Coronary artery (tissue), 2 donors: ENCODE measurements around the gene LONRF2.

Experiments
- DNase-seq: peaks from one replicate; pipeline ENCODE4 v3.0.0-alpha.2; 2017; ENCODE audit warnings: low spot score
- H3K27ac ChIP-seq, 2 donors: fragments of 200-600 bp; sonication (generic); one replicate each; pipeline ENCODE4 v1.5.1; 2016 to 2019
- H3K4me3 ChIP-seq: fragments of 200-600 bp; sonication (generic); 2 replicates; pipeline ENCODE4 v1.5.1; 2016; ENCODE audit warnings: mild to moderate bottlenecking, moderate library complexity
- TF ChIP-seq, protein P1 (sequence below): fragments of 200-600 bp; sonication (generic); IDR thresholded peaks from one replicate; pipeline ENCODE4 v1.5.1; 2019; ENCODE audit warnings: antibody characterized with exemption

LONRF2 gene

DNA sequence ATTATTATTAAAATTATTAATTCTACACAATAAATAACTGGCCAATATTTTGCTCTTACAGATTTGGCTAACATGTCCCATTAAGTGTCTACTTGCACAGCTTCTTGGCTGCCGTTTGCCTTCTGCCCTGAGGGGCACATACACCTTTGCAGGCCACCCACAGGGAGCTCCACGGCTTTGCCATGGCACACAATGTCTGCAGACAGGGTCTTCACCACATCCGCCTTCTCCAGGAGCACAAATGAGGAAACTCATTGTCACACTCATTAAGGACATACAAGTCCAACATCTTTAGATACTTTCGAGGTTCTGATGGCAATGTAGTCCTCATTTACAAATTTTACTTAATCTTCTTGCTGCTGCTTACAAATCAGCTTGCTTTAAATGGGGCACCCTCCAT lies 45.6 kb downstream of the LONRF2 start:
- Histone ChIP-seq H3K27ac (no peak overlapping the region), H3K4me3 (no peak overlapping the region)
- DNase-seq: no peak
- TF ChIP-seq, protein P1, sequence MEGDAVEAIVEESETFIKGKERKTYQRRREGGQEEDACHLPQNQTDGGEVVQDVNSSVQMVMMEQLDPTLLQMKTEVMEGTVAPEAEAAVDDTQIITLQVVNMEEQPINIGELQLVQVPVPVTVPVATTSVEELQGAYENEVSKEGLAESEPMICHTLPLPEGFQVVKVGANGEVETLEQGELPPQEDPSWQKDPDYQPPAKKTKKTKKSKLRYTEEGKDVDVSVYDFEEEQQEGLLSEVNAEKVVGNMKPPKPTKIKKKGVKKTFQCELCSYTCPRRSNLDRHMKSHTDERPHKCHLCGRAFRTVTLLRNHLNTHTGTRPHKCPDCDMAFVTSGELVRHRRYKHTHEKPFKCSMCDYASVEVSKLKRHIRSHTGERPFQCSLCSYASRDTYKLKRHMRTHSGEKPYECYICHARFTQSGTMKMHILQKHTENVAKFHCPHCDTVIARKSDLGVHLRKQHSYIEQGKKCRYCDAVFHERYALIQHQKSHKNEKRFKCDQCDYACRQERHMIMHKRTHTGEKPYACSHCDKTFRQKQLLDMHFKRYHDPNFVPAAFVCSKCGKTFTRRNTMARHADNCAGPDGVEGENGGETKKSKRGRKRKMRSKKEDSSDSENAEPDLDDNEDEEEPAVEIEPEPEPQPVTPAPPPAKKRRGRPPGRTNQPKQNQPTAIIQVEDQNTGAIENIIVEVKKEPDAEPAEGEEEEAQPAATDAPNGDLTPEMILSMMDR: no peak

DNA sequence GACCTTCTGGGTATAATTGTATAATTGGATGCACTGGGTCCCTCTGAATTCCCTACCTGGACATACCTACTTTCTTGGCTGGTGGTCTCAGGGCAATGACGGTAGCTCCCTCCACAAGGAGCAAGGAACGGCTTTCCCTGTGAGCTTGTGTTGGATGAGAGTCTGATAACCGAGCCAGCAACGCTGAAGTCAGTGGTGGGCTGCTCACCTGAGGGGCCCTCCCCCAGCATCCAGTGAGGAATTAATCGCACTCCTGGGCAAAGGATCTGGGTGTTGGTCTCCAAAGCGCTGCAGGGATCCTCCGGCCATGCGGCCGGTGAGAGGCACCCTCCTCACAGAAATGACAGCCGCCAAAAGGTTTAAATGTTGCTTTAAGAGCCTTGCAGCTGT lies 47.1 kb downstream of the LONRF2 start:
- DNase-seq: no peak
- Histone ChIP-seq H3K27ac (no peak overlapping the region), H3K4me3 (no peak overlapping the region)
- TF ChIP-seq, protein P1: no peak

DNA sequence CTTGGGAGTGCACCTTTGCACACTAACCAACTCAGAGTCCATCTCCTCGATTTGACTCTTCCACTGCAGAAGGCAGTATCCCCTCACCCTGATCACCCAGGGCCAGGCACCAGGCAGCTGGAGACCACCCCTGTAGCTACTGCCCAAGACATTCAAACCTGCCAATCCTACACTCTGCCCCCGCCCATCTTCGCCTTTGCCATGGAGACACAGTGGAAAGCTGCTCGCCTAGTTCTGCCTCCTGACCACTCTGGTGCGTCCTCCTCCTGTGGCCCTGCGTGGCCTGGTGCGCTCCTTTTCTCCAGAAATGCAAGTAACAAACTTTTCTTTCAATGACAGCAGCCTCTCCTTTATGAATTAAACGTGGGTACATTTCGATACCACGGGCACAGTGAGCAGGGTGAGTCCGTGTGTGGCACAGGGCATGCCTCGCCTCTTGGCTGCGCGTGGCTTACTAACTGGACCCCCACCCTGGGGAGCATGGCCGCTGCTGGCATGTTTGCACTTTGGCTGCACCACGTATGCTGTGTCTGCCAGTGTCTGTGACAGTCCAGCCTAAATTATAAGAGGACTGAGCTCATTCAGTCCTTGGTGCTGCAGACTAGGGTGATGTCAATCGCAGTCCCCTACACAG lies 47.6 kb downstream of the LONRF2 start:
- H3K4me3 ChIP-seq: no peak overlapping the region
- DNase-seq: no peak
- TF ChIP-seq, protein P1: no peak
- no peak overlapping the region for H3K27ac ChIP-seq

DNA sequence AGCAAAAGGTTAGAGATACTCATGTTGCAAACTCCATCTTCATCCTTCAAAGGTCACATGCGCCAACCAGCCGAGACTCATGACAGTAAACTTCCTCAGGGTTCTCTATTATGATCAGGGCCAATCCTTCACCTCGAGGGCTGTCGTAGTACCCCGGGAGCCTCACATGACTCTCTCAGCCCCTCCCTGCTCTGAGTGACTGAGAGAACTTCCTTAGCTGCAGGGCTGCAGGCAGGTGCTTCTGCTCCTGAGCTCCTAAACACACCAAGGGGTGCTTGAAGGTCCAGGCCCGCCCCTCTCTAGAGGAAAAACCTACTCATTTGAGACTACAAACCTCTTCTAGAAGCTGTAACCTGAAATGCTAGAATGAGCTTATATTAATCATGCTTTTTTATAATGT lies 48.2 kb downstream of the LONRF2 start:
- TF ChIP-seq, protein P1: no peak
- H3K27ac ChIP-seq: peak overlapping the region in 1 of 2 donors; percentile 22
- no peak for DNase-seq

DNA sequence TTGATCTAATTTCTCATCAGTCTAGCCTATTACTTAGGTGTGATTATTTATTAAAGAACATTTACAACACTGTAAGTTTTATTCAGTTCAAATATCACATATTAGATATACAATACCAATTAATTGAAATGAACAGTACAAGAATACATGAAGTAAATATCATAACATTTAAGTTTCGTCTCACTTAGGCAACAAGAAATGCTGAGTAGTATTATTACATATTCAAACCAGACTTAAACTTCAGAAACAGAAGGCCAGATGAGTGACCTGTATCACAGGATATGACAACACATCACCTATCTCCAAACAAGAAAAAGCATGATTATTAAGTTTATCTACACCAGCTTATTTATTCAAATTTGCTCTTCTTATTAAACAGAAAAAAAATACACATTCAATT lies 48.9 kb downstream of the LONRF2 start:
- H3K27ac ChIP-seq: peak overlapping the region; percentile 26 to 53

More for the DNA sequence above, 48.2 kb downstream of the LONRF2 start:
- H3K4me3 ChIP-seq: no peak overlapping the region

DNA sequence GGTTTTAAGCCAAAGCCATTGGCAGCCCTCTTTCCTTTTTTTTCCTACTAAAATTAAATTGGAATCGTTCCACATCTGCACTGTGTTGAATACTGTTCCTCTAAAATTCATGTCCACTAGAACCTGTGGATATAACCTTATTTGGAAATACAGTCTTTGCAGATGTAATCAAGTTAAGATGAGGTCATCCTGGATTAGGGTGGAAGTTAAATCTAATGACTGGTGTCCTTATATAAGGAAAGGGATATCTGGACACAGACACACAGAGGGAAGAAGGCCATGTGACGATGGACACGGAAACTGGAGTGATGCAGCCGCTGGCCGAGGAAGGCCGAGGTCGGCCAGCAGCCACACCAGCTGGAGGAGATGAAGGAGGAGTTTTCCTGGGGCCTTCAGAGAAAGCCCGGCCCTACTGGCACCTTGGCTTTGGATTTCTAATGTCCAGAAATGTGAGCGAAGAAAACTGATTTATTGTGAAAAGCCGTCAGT lies 49.4 kb downstream of the LONRF2 start:
- no peak for DNase-seq
- TF ChIP-seq, protein P1: no peak
- H3K27ac ChIP-seq: peak overlapping the region; percentile 26 to 53
- no peak overlapping the region for H3K4me3 ChIP-seq

More for the DNA sequence above, 48.9 kb downstream of the LONRF2 start:
- no peak for DNase-seq
- TF ChIP-seq, protein P1: no peak
- no peak overlapping the region for H3K4me3 ChIP-seq

DNA sequence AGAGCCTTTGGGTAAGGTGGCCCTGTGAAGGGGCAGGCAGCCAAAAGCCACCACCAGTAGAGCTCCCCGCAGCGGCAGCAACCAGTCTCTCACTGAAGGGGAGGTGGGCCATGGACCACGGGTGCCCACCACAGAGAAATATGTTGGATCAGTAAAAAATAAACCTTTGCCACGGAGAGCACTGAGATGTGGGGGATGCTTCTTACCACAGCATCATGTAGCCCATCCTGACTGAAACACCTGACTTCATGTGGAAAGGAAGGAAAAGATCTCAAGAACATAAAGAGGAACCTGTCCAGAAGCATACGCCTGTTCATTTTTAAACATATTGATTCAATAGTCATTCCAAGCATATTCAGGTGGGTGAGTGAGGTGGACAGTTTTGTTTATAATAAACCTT lies 51.1 kb downstream of the LONRF2 start:
- no peak overlapping the region for H3K4me3 ChIP-seq
- no peak for DNase-seq
- H3K27ac ChIP-seq: no peak overlapping the region
- TF ChIP-seq, protein P1: no peak
